ENCODE results near the gene CCL22.

Gene CCL22

GRCh38 chr16:57379579-57379978 is 21.0 kb downstream of the CCL22 start:
- ChIA-PET CTCF (interaction anchor here (0.8 to 2.5 kb wide), 2 partner anchors 11 to 38 kb away, joined by 3 to 15 read pairs; no protein-coding TSS in a partner anchor), POLR2A (no interaction called here)
- DNase-seq (ENCODE audit: extremely low spot score): no peak
- TF ChIP-seq, protein P1, sequence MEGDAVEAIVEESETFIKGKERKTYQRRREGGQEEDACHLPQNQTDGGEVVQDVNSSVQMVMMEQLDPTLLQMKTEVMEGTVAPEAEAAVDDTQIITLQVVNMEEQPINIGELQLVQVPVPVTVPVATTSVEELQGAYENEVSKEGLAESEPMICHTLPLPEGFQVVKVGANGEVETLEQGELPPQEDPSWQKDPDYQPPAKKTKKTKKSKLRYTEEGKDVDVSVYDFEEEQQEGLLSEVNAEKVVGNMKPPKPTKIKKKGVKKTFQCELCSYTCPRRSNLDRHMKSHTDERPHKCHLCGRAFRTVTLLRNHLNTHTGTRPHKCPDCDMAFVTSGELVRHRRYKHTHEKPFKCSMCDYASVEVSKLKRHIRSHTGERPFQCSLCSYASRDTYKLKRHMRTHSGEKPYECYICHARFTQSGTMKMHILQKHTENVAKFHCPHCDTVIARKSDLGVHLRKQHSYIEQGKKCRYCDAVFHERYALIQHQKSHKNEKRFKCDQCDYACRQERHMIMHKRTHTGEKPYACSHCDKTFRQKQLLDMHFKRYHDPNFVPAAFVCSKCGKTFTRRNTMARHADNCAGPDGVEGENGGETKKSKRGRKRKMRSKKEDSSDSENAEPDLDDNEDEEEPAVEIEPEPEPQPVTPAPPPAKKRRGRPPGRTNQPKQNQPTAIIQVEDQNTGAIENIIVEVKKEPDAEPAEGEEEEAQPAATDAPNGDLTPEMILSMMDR (IDR thresholded peaks at IDR 0.05; ENCODE audit: control extremely low read depth, extremely low read depth, low read depth, missing control alignments): no peak

DNA sequence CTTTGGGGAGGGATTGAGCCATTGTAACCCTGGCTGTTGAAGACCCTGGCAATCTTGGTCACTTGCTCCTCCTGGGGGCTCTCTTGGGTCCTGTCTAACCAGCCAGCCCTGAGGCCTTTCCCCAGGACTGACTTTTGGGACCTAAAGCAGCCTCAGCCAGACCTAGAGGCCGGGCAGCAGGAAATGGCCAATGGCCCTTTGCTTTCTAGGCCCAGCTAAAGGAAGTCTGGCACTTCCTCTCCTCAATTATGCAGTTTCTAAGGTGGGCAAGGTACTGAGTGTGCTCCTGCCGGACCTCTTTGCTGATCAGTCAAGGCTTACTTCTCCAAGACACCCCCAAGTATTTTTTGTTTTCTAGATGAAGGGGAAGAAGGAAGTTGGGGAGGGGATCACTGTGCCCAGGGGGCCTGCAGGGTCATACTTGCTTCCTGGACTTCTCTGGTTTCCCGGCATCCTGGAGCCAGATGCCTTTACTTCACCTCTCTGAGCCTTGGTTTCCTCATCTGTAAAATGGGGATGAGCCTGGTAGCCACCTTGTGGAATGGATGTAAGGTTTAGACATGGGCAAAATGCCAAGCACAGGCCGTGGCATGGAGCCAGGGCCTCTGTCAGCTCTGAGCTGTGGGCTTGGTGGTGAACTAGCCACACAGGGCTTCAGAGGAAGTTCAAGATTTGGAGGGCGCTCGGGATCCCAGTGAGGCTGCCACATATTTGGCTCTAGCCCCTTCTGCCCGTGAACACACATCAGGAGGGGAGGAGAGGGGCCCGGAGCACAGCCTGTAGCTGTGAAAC is 22.3 kb downstream of the CCL22 start:
- no peak for DNase-seq (ENCODE audit: extremely low spot score)
- POLR2A ChIA-PET: no interaction called here
- TF ChIP-seq, protein P1 (IDR thresholded peaks at IDR 0.05; ENCODE audit: control extremely low read depth, extremely low read depth, low read depth, missing control alignments): no peak
- CTCF ChIA-PET: interaction anchor here (0.8 to 2.7 kb wide), 11 partner anchors 9 to 139 kb away, joined by 3 to 15 read pairs (median 4); no protein-coding TSS in a partner anchor

GRCh38 chr16:57381791-57382534 is 23.4 kb downstream of the CCL22 start:
- TF ChIP-seq, protein P1 (IDR thresholded peaks at IDR 0.05; ENCODE audit: control extremely low read depth, extremely low read depth, low read depth, missing control alignments): no peak
- POLR2A ChIA-PET: no interaction called here
- DNase-seq (ENCODE audit: extremely low spot score): no peak
- CTCF ChIA-PET: interaction anchor here (0.9 to 2.7 kb wide), 8 partner anchors 11 to 138 kb away, joined by 3 to 15 read pairs (median 4); no protein-coding TSS in a partner anchor

- ChIA-PET POLR2A (interaction anchor here (0.5 kb wide), 1 partner anchor 64 kb away, joined by 3 read pairs; no protein-coding TSS in a partner anchor), CTCF (interaction anchor here (1.1 to 2.7 kb wide), 3 partner anchors 18 to 35 kb away, joined by 3 to 15 read pairs (median 3); no protein-coding TSS in a partner anchor)
- TF ChIP-seq, protein P1 (IDR thresholded peaks at IDR 0.05; ENCODE audit: control extremely low read depth, extremely low read depth, low read depth, missing control alignments): no peak
- no peak for DNase-seq (ENCODE audit: extremely low spot score)
Measured at GRCh38 chr16:57382535-57383275, 24.1 kb downstream of the CCL22 start.

DNA sequence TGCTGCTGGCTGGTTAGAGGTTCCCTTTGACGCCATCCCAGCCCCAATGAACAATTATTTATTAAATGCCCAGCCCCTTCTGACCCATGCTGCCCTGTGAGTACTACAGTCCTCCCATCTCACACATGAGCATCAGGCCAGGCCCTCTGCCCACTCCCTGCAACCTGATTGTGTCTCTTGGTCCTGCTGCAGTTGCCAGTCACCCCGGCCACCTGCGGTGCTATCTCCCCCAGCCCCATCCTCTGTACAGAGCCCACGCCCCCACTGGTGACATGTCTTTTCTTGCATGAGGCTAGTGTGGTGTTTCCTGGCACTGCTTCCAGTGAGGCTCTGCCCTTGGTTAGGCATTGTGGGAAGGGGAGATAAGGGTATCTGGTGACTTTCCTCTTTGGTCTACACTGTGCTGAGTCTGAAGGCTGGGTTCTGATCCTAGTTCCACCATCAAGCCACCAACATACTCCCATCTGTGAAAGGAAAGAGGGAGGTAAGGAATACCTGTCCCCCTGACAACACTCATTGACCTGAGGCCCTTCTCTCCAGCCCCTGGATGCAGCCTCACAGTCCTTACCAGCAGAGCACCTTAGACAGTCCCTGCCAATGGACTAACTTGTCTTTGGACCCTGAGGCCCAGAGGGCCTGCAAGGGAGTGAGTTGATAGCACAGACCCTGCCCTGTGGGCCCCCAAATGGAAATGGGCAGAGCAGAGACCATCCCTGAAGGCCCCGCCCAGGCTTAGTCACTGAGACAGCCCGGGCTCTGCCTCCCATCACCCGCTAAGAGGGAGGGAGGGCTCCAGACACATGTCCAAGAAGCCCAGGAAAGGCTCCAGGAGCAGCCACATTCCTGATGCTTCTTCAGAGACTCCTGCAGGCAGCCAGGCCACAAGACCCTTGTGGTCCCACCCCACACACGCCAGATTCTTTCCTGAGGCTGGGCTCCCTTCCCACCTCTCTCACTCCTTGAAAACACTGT is 25.0 kb downstream of the CCL22 start:
- POLR2A ChIA-PET: no interaction called here
- CTCF ChIA-PET: interaction anchor here (1.1 to 4.9 kb wide), 4 partner anchors 19 to 34 kb away, joined by 3 to 29 read pairs (median 10); no protein-coding TSS in a partner anchor

More for the DNA sequence above, 25.0 kb downstream of the CCL22 start:
- no peak for DNase-seq (ENCODE audit: extremely low spot score)
- TF ChIP-seq, protein P1 (IDR thresholded peaks at IDR 0.05; ENCODE audit: control extremely low read depth, extremely low read depth, low read depth, missing control alignments): no peak
